Left ventricle myocardium inferior (tissue), 1 donor: ENCODE results near the gene B3GNT7. TPM values are rescaled to one million over a fixed set of nuclear protein-coding genes. Genes with fewer than 3 reads are reported as not detected.
"Not testable (repeated sequence)": the region's sequence is repeated elsewhere in the genome, so short reads cannot be mapped to it uniquely, and the experiment has no call there.

ENCODE experiments used
- DNase-seq: peaks from one replicate; pipeline ENCODE4 v3.0.0-alpha.2; 2020
- H3K27ac ChIP-seq: fragments of 200-600 bp; replicated peaks from 2 replicates; pipeline ENCODE4 v1.8.0; 2021
- H3K27me3 ChIP-seq: fragments of 200-600 bp; 2 replicates; pipeline ENCODE4 v1.8.0; 2021; ENCODE audit warnings: low read depth
- H3K36me3 ChIP-seq: fragments of 200-600 bp; 2 replicates; pipeline ENCODE4 v1.8.0; 2021
- H3K4me1 ChIP-seq: fragments of 200-600 bp; 2 replicates; pipeline ENCODE4 v1.8.0; 2021
- H3K4me3 ChIP-seq: fragments of 200-600 bp; 2 replicates; pipeline ENCODE4 v1.8.0; 2021; ENCODE audit warnings: mild to moderate bottlenecking, moderate library complexity
- H3K9me3 ChIP-seq: fragments of 200-600 bp; replicated peaks from 2 replicates; pipeline ENCODE4 v1.8.0; 2021
- CTCF ChIP-seq: fragments of 200-600 bp; IDR thresholded peaks from 2 replicates; pipeline ENCODE4 v1.8.0; 2021; ENCODE audit warnings: antibody characterized with exemption, mild to moderate bottlenecking, borderline replicate concordance
- intact Hi-C: fragments of 100-400 bp; cut with micrococcal nuclease; formaldehyde crosslinking; loops from one replicate; pipeline ENCODE4 v1.11.0; 2022
- total RNA-seq: library from RNA; stranded (reverse); fragmentation: NEBNext Ultra II Directional; extraction: Animal tissue kit (Norgen Biotek cat#: 25700); gene quantifications from one replicate; pipeline ENCODE4 v1.2.1, GENCODE V29; 2021
- donor health status: DM: no; HTN: yes; CAD: no; lungs with severe emphysema.

B3GNT7 gene
- total RNA-seq, 1 donor from 2014 or later = 2.4 TPM

GRCh38 chr2:231405601-231406367 is 10.3 kb downstream of the B3GNT7 start:
- peak; percentile 64 for TF ChIP-seq CTCF
- H3K36me3 ChIP-seq, H3K27ac ChIP-seq, H3K27me3 ChIP-seq, H3K4me3 ChIP-seq, DNase-seq: not testable (repeated sequence)
- Histone ChIP-seq H3K4me1 (peaks cover 19% of the 10 kb centered on the region), H3K9me3 (peaks cover 10% of the 10 kb centered on the region)
- intact Hi-C loops = loop anchor here (10.0 kb wide), 1 partner anchor 111 kb away; no protein-coding TSS in a partner anchor

GRCh38 chr2:231407686-231408085 is 12.2 kb downstream of the B3GNT7 start:
- DNase-seq, H3K27ac ChIP-seq, H3K36me3 ChIP-seq, H3K4me3 ChIP-seq, H3K27me3 ChIP-seq: not testable (repeated sequence)
- Histone ChIP-seq H3K4me1 (peaks cover 31% of the 10 kb centered on the region), H3K9me3 (peaks cover 11% of the 10 kb centered on the region)
- intact Hi-C loops = loop anchor here (10.0 kb wide), 1 partner anchor 113 kb away; no protein-coding TSS in a partner anchor

GRCh38 chr2:231408304-231408703 is 12.8 kb downstream of the B3GNT7 start:
- DNase-seq, H3K36me3 ChIP-seq, H3K27ac ChIP-seq, H3K4me3 ChIP-seq, H3K27me3 ChIP-seq: not testable (repeated sequence)
- Histone ChIP-seq H3K9me3 (peaks cover 11% of the 10 kb centered on the region), H3K4me1 (peaks cover 30% of the 10 kb centered on the region)
- intact Hi-C loops = loop anchor here (10.0 kb wide), 1 partner anchor 114 kb away; no protein-coding TSS in a partner anchor

- Histone ChIP-seq H3K36me3 (no peaks in the 10 kb centered on the region), H3K27ac (no peak overlapping the region), H3K4me1 (peaks cover 23% of the 10 kb centered on the region), H3K4me3 (no peak overlapping the region), H3K9me3 (peaks cover 11% of the 10 kb centered on the region), H3K27me3 (peaks cover 8% of the 10 kb centered on the region)
- DNase-seq = no peak
- no peak for TF ChIP-seq CTCF
- intact Hi-C loops = loop anchor here (10.0 kb wide), 2 partner anchors 115 to 185 kb away; no protein-coding TSS in a partner anchor
Measured at GRCh38 chr2:231409776-231410175, 14.3 kb downstream of the B3GNT7 start.

GRCh38 chr2:231410293-231411004 is 14.9 kb downstream of the B3GNT7 start:
- Histone ChIP-seq H3K4me3 (no peak overlapping the region), H3K36me3 (no peaks in the 10 kb centered on the region), H3K4me1 (peaks cover 23% of the 10 kb centered on the region), H3K27me3 (peaks cover 8% of the 10 kb centered on the region), H3K27ac (no peak overlapping the region), H3K9me3 (peaks cover 11% of the 10 kb centered on the region)
- intact Hi-C loops = loop anchor here (10.0 kb wide), 1 partner anchor 186 kb away; no protein-coding TSS in a partner anchor
- no peak for TF ChIP-seq CTCF
- DNase-seq = no peak

- no peak for DNase-seq
- peaks cover 10% of the 10 kb centered on the region for H3K27me3 ChIP-seq
- peaks cover 15% of the 10 kb centered on the region for H3K4me1 ChIP-seq
- intact Hi-C loops = loop anchor here (10.0 kb wide), 1 partner anchor 186 kb away; no protein-coding TSS in a partner anchor
- H3K36me3 ChIP-seq = no peaks in the 10 kb centered on the region
- no peak for TF ChIP-seq CTCF
- no peak overlapping the region for H3K4me3 ChIP-seq
- H3K27ac ChIP-seq = no peak overlapping the region
- peaks cover 11% of the 10 kb centered on the region for H3K9me3 ChIP-seq
Measured at GRCh38 chr2:231411237-231411636, 15.7 kb downstream of the B3GNT7 start.
